DND-41 (cell line): ENCODE results near the gene URM1.

Experiments
- ATAC-seq: fragments of 200-7000 bp; cut with Tn5 transposase; 3 replicates; pipeline ENCODE4 v1.9.1; 2021; ENCODE audit warnings: low read depth; ENCODE audit not compliant: insufficient read depth
- DNase-seq: peaks from one replicate; pipeline ENCODE4 v3.0.0-alpha.2; 2020
- H2AFZ ChIP-seq: 2 replicates; pipeline ENCODE4 v1.6.0; 2012; ENCODE audit warnings: low read depth, low read length
- H3K27ac ChIP-seq: 2 replicates; pipeline ENCODE4 v1.5.1; 2012; ENCODE audit warnings: low read length, inconsistent platforms
- H3K27me3 ChIP-seq: fragments of 200-600 bp; sonication (generic); 2 replicates; pipeline ENCODE4 v1.6.0; 2012; ENCODE audit warnings: low read length, mild to moderate bottlenecking, inconsistent platforms; ENCODE audit not compliant: insufficient read depth, poor library complexity
- H3K36me3 ChIP-seq: 2 replicates; pipeline ENCODE4 v1.5.1; 2012; ENCODE audit warnings: low read length, inconsistent platforms; ENCODE audit not compliant: insufficient read depth
- H3K4me1 ChIP-seq: 2 replicates; pipeline ENCODE4 v1.5.1; 2012; ENCODE audit warnings: mild to moderate bottlenecking, low read length; ENCODE audit not compliant: insufficient read depth
- H3K4me2 ChIP-seq: 2 replicates; pipeline ENCODE4 v1.6.0; 2012; ENCODE audit warnings: mild to moderate bottlenecking, moderate library complexity, low read length, inconsistent platforms; ENCODE audit not compliant: insufficient read depth
- H3K4me3 ChIP-seq, 2 experiments: fragments of 200-600 bp in 1 of 2; shearing (Covaris generic) in 1 of 2; 2 replicates each; pipeline ENCODE4 v1.5.1; 2012 to 2016; ENCODE audit warnings: inconsistent platforms in 2 of 2, low read length in 2 of 2, mild to moderate bottlenecking in 2 of 2, low read depth in 1 of 2, moderate library complexity in 1 of 2
- H3K79me2 ChIP-seq: 2 replicates; pipeline ENCODE4 v1.6.0; 2012; ENCODE audit warnings: low read length, inconsistent platforms; ENCODE audit not compliant: insufficient read depth
- H3K9ac ChIP-seq: 2 replicates; pipeline ENCODE4 v1.6.0; 2012; ENCODE audit warnings: low read depth, mild to moderate bottlenecking, inconsistent platforms, low read length, moderate library complexity
- H3K9me3 ChIP-seq: 2 replicates; pipeline ENCODE4 v1.5.1; 2012; ENCODE audit warnings: low read length, moderate library complexity, mild to moderate bottlenecking, inconsistent platforms; ENCODE audit not compliant: insufficient read depth, severe bottlenecking
- H4K20me1 ChIP-seq: 2 replicates; pipeline ENCODE4 v1.6.0; 2012; ENCODE audit warnings: low read length; ENCODE audit not compliant: insufficient read depth
- EZH2 ChIP-seq: IDR thresholded peaks from 3 replicates; pipeline ENCODE4 v1.6.1; 2012; ENCODE audit warnings: borderline replicate concordance, low read depth, mild to moderate bottlenecking, moderate library complexity, low read length, inconsistent platforms; ENCODE audit not compliant: severe bottlenecking
- TF ChIP-seq, protein P1 (sequence below): IDR thresholded peaks from 2 replicates; pipeline ENCODE4 v1.5.1; 2012; ENCODE audit warnings: borderline replicate concordance, low read length, moderate library complexity, mild to moderate bottlenecking; ENCODE audit not compliant: poor library complexity, severe bottlenecking; ENCODE audit errors: extremely low read depth

The URM1 gene

DNA sequence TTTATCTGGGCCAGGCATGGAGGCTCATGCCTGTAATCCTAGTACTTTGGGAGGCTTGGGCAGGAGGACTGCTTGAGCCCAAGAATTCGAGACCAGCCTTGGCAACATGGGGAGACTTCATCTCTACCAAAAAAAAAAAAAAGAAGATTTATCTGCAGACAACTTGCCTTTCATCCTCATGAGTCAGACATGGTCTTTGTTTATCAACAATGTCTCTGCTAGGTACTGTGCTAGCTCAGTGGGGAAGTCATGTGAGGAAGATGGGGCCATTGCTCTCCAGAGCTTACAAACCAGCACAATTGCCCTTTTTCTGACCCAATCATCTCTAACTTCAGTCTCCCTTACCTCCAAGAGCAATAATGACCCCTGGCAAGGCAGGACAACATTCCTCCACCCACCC is 1.6 kb downstream of the URM1 start:
- Histone ChIP-seq H3K4me2 (peak overlapping the region; percentile 97), H3K27me3 (no peaks in the 10 kb centered on the region), H3K79me2 (peaks cover 69% of the 10 kb centered on the region), H3K4me1 (peaks cover 27% of the 10 kb centered on the region), H3K9ac (no peak overlapping the region), H3K9me3 (no peaks in the 10 kb centered on the region), H3K4me3 (peak overlapping the region in 1 of 2 experiments; percentile 97; a peak in 2 of 4 replicates), H3K36me3 (peaks cover 15% of the 10 kb centered on the region), H4K20me1 (peaks cover 21% of the 10 kb centered on the region; the same call in 1 of the 2 replicates), H2AFZ (no peak overlapping the region), H3K27ac (no peak overlapping the region)
- no peak for TF ChIP-seq EZH2
- TF ChIP-seq, protein P1, sequence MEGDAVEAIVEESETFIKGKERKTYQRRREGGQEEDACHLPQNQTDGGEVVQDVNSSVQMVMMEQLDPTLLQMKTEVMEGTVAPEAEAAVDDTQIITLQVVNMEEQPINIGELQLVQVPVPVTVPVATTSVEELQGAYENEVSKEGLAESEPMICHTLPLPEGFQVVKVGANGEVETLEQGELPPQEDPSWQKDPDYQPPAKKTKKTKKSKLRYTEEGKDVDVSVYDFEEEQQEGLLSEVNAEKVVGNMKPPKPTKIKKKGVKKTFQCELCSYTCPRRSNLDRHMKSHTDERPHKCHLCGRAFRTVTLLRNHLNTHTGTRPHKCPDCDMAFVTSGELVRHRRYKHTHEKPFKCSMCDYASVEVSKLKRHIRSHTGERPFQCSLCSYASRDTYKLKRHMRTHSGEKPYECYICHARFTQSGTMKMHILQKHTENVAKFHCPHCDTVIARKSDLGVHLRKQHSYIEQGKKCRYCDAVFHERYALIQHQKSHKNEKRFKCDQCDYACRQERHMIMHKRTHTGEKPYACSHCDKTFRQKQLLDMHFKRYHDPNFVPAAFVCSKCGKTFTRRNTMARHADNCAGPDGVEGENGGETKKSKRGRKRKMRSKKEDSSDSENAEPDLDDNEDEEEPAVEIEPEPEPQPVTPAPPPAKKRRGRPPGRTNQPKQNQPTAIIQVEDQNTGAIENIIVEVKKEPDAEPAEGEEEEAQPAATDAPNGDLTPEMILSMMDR, result no peak
- no peak for DNase-seq
- ATAC-seq, result no peak

DNA sequence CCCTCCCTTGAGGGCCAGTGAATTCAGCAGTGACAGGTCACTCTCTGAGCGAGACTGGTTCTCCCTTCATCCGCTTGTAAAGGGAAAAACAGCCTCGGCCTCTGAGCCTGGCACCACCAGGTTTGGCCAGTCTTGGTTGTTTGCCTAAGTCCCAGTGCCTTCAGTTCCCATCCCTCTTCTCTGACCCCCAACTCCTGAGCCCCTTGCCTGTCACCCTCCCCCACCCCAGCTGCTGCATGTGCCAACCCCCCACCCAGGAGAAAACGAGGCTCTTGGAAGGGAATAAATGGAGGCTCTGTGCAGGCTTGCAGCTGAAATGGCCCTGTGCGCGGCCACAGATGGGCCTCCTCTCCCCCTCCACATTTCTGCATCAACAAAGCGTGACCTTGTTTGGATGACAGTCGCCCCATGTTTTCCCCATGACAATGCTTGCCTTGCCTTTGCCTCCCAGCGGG is 3.1 kb downstream of the URM1 start:
- Histone ChIP-seq H3K79me2 (peaks cover 75% of the 10 kb centered on the region), H3K36me3 (peaks cover 26% of the 10 kb centered on the region), H3K27ac (no peak overlapping the region), H4K20me1 (peaks cover 22% of the 10 kb centered on the region; the same call in 1 of the 2 replicates), H3K4me1 (peaks cover 27% of the 10 kb centered on the region), H2AFZ (no peak overlapping the region), H3K9me3 (no peaks in the 10 kb centered on the region), H3K4me3 (no peak overlapping the region), H3K27me3 (no peaks in the 10 kb centered on the region), H3K9ac (no peak overlapping the region), H3K4me2 (no peak overlapping the region)
- no peak for ATAC-seq
- no peak for DNase-seq
- no peak for TF ChIP-seq EZH2
- TF ChIP-seq, protein P1, result no peak

DNA sequence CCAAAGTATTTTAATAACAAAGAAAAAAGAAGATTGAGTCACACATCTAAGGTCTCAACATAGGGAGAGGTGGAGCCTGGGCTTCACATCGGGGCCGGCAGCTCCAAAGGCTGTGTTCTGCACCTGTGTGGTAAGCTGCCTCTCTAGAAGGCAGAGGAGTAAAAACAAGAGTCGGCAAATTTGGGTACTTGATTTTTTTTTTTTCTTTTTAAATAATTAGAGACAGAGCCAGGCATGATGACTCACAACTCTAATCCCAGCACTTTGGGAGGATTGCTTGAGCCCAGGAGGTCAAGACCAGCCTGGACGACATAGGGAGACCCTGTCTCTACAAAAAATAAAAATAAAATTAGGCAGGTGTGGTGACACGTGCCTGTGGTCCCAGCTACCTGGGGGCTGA is 4.7 kb downstream of the URM1 start:
- peaks cover 33% of the 10 kb centered on the region for H3K36me3 ChIP-seq
- no peak for ATAC-seq
- H3K4me2 ChIP-seq, result no peak overlapping the region
- no peak for DNase-seq
- no peak overlapping the region for H2AFZ ChIP-seq
- H3K79me2 ChIP-seq, result peaks cover 70% of the 10 kb centered on the region
- H3K4me3 ChIP-seq, result no peak overlapping the region
- H3K27me3 ChIP-seq, result no peaks in the 10 kb centered on the region
- H3K27ac ChIP-seq, result no peak overlapping the region
- no peak overlapping the region for H3K9ac ChIP-seq
- H4K20me1 ChIP-seq, result peaks cover 22% of the 10 kb centered on the region; the same call in 1 of the 2 replicates
- H3K4me1 ChIP-seq, result peaks cover 19% of the 10 kb centered on the region
- H3K9me3 ChIP-seq, result no peaks in the 10 kb centered on the region
- no peak for TF ChIP-seq EZH2
- TF ChIP-seq, protein P1, result no peak
